Activated CD4-positive, CD25-positive, alpha-beta regulatory T cell treated with anti-CD3 and anti-CD28 coated beads, Interleukin-2, amount 50 U/mL, for 24 hours (primary cell): ENCODE measurements around the gene SAXO2.
"Not testable (repeated sequence)": the region's sequence is repeated elsewhere in the genome, so short reads cannot be mapped to it uniquely, and the experiment has no call there.

ENCODE experiments used
- ATAC-seq, 2 donors: fragments of 150-1000 bp; cut with Tn5 transposase; one replicate each; pipeline ENCODE4 v1.10.0; 2021; ENCODE audit warnings: mild to moderate bottlenecking in 1 of 2, moderate library complexity in 1 of 2

SAXO2 gene

DNA sequence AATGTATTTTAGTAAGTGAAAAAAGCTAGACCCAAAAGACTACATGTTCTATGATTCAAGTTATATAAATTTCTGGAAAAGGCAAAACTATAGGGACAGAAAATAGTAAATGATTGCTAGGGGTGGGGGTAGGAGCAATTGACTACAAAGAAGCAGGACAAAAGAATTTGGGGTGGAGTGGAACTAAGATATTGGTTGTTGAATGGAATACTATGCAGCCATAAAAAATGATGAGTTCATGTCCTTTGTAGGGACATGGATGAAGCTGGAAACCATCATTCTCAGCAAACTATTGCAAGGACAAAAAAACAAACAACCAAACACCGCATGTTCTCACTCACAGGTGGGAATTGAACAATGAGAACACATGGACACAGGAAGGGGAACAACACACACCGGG is 25.6 kb downstream of the SAXO2 start:
- ATAC-seq = not testable (repeated sequence)

DNA sequence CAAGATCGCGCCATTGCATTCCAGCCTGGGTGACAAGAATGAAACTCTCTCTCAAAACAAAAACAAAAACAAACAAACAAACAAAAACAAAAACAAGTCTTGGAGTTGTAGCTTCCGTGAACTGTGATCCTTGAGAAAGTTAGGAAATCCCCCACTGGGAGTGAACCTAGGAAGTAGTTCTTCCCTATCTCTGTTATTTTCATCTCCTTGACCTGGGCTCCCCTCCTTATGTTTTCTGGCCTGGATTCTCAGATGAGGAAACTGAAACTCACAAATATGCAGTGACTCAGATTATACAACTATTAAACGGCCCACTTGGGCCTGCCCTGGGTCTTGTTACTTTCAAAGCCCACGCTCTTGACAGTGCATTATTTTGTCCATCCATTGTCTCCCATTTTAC is 29.7 kb downstream of the SAXO2 start:
- ATAC-seq = no peak

DNA sequence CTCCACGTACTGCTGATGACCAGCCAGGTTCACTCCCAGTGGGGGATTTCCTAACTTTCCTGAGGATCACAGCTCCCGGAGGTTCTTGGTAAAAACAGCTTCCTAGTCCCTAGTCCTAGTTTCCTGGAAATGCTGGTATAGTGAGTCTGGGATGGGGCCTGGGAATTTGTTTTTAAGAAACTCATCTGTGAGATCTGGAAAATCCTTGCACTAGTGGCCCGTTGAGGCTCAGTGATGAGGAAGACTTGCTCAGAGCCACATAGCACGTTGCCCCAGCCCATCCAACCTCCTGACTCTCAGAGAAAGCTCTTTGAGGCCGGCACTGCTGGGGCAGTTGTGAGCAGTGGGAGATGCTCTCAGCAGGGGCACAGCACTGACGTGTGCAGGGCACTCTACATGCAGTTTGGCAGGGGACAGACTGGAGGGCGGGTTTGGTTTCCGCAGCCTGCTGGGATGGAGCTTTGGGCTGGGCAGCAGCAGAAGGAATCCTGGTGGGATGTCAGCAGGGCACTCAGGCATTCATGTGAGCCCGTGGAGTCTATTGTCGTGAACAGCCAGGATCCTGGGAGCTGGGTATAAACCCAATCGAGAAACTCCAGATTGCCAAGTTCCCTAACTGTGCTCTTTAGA is 31.6 kb downstream of the SAXO2 start:
- no peak for ATAC-seq

DNA sequence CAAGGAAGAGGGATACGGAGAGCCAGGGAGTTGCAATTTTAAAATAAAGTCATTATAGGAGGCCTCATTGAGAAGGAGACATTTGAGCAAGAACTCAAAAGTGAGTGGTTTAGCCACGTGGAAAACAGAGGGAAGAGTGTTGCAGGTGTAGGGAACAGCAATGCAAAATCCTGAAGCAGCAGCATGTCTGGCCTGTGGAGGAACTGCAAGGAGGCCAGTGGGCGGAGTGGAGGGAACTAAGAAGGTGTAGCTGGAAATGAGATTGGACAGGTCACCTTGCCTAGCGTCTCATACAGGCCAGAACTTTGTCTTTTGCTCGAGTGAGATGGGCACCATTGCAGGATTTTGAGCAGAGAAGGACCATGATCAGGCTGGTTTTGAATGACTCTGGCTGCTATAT is 34.9 kb downstream of the SAXO2 start:
- ATAC-seq = no peak

DNA sequence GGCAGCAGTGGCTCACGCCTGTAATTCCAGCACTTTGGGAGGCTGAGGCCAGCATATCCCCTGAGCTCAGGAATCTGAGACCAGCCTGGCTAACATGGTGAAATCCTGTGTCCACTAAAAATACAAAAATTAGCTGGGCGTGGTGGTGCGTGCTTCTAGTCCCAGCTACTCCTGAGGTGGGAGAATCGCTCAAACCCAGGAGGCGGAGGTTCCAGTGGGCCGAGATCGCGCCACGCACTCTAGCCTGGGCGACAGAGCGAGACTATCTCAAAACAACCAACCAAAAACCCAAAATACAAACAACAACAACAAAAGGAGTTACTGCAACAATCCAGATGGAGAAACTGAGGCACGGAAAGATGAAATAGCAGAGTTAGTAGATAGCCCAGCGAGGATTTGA is 35.4 kb downstream of the SAXO2 start:
- ATAC-seq = no peak

DNA sequence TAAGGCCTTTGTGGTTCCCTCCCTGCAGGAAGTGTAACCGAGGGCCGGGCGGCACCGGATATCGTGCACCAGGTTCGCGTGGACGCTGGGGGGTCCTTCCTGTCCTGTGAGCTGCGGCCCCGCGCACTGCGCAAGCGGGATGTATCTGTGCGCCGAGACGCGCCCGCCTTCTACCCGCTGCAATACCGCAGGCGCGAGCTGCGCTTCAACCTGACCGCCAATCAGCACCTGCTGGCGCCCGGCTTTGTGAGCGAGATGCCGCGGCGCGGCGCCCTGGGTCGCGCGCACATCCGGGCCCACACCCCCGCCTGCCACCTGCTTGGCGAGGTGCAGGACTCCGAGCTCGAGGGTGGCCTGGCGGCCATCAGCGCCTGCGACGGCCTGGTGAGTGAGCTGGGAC is 35.9 kb downstream of the SAXO2 start:
- peak; percentile 62 to 69 for ATAC-seq

DNA sequence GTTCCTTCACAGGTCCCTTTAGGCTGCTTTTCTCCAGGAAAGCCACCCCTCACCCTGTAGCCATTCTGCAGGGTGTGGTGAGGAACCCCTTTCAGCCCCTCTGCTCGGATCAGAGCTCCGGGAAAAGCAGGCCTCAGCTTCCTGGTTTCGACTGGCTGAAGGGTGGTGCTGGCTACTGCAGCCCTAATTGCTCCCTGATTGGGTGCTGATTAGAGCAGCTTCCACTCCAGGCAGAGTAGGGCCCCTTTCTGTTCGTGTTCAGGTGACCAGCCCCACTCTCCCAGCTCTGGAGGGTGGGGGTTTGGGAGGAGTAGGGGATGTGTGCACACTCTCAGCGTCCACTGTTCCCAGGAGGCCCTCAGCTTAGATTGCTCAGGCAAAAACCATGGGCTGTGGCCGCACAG is 36.9 kb downstream of the SAXO2 start:
- not testable (repeated sequence) for ATAC-seq

DNA sequence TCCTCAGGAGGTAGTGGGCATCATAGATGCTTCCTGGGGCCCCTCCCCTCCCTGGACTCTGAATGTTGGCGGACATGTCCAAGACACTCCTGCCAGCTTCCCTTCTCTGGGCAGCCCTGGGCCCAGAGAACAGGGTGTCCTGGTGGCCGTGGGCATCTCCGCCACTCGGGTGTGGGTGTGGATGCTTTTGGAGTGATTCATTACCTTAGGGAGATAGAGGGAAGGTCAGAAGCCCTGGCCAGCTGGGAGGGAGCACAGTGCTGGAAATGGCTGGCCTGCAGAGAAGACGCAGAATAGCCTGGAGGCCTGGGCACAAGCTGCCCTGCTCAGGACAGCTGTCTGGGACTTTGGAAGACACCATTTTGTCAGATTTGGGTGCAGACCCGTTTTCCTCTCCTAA is 37.7 kb downstream of the SAXO2 start:
- not testable (repeated sequence) for ATAC-seq

DNA sequence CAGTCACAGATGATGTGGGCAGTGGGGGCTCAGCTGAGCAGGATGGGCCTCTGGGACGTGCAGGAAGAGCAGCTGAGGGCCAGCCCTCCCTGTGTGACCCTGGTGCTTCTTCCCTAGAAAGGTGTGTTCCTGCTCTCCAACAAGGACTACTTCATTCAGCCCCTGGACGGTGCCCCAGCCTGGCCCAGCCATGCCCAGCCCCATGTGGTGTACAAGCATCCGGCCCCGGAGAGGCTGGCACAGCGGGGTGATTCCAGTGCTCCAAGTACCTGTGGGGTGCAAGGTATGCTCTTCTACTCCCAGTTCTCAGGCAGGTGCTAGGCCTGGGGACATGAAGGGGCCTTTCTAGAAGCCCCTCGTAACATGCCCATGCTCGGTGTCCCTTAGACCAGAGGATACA is 38.3 kb downstream of the SAXO2 start:
- ATAC-seq = no peak

DNA sequence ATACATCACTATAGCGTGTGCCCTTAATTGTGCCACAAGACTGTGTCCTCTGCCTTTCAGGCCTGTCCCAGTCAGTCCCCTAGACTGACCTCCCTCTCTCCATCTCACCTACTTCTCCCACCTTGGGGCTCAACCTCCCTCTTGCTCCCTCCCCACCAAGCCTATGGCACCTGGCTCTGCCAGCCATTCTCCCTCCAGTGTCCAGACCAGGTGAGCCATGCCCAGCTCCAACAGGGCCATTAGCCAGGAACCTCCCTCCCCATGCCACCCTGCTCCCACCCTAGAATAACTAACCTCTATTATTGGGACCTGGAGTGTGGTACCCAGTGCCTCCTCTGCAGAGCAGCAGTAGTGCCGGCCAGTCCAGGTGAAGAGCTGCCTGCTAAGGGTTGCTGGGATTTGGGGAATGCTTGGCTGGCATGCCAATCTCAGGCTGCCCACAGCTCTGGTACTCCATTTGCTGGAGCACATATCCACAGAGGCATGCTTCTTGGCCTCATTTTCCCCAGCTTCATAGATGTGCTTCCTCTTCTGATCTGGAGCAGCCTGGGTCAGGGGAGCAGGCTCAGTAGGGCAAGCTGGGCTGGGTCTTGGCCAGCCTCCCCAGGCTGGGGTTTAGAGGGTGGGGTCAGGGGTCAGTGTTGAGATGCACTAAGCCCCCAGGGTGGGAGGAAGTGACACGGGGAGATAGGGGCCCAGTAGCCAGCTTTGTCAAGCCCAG is 38.8 kb downstream of the SAXO2 start:
- no peak for ATAC-seq

DNA sequence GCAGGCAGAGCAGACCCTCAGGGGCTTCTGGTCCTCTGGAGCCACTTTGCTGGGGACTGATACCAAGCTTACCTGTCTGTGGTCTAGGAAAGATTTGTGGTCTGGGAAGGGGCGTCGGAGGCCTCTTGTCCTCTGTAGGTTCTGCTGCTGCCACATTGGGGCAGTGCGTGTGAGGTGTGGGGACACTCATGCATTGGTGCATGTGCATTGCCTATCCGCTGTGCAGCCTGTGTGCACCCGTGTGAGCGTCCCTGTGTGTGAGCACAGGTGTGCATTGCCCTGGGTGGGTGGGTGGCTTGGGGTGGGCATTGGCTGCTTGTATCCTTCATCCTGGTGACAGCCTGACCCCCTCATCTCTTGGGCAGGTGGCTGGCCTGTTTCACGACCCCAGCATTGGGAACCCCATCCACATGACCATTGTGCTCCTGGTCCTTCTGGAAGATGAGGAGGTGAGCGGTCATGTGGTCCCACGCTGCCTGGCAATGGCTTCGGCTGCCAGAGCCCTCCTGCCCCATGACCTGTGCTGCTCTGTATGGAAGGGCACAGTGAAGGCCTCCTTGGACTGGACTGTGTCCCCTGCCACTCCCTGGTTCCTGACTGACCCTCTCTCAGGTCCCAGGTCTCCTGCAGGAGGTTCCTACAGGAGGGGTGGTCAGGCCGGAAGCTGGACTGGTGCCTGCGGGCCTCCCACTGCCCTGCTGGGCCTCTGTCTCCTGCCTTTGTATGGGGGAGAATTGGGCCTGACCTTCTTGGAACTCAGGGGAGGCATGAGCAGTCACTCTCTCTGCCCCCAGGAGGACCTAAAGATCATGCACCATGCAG is 41.5 kb downstream of the SAXO2 start:
- no peak for ATAC-seq

DNA sequence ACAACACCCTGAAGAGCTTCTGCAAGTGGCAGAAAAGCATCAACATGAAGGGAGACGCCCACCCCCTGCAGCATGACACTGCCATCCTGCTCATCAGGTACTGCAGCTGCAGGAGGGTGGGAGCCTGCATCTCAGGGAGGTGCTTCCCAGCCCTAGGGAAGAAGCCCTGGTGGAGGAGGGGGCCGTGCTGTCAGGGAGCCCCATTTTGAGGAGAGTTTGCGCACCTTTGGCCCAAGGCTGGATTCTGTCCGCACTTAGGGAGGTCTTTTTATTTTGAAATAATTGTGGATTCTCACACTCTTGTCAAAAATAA is 42.1 kb downstream of the SAXO2 start:
- ATAC-seq = no peak

DNA sequence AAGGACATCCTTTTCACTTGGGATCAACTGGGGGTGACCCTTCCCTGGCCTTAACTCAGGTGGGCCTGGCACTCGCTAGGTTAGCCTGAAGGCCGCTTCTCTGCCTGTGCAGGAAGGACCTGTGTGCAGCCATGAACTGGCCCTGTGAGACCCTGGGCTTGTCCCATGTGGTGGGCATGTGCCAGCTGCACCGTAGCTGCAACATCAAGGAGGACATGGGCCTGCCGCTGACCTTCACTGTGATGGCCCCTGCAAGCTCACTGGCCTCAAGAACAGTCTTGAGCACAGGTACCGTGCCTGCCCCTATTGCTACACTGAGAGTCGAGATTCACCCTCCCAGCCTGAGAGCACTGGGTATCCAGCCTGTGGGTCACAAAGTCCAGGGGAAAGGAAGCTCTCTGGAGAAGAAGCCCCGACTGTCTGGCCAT is 43.0 kb downstream of the SAXO2 start:
- no peak for ATAC-seq

DNA sequence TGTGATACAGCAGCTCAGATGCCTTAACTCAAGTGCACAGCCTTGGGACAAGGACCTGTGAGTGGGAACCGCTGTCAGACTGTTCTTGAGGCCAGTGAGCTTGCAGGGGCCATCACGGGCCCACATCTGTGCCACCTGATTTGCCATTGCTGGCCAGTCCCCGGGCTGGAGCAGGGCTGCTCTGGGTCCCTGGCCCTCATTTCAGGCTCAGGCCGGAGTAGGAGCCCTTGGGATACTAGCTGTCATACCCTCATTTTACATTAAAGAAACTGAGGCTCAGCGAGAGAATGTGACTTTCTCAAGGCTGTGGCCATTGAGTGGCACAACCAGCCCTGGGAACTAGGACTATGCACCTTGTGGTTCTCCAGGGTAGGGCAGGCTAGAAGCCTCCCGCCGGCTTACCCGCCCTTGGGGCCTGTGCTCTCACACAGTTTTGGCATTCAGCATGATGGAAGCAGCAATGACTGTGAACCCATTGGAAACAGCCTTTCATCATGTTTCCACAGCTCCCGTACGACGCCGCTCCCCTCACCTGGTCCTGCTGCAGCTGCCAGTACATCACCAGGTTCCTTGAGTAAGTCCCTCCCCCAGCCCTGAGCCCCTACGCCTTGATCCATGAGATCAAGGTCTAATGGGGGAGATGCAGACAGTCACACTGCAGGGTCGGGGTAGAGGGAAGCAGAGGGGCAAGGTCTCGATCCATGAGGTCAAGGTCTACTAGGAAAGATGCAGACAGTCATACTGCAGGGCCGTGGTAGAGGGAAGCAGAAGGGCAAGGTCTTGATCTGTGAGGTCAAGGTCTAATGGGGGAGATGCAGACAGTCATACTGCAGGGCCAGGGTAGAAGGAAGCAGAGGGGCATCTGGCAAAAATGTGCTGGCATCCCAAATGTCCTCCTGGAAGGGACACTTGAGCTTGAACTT is 44.4 kb downstream of the SAXO2 start:
- no peak for ATAC-seq

DNA sequence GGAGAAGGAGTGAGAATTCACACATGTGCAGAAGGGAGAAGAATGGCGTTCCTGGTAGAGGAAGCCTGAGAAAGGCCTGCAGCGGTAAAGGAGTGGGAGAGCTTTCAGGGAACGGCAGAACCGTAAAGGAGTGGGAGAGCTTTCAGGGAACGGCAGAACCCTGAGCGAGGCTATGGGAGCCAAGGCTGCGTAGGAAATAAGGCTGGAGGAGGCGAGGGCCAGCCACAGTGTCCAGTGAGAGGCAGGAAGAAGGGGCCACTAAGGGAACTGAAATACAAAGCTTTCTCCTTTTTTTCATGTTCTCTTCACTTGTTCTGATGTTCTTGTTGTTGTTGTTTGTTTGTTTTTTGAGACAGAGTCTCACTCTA is 45.1 kb downstream of the SAXO2 start:
- ATAC-seq = no peak

DNA sequence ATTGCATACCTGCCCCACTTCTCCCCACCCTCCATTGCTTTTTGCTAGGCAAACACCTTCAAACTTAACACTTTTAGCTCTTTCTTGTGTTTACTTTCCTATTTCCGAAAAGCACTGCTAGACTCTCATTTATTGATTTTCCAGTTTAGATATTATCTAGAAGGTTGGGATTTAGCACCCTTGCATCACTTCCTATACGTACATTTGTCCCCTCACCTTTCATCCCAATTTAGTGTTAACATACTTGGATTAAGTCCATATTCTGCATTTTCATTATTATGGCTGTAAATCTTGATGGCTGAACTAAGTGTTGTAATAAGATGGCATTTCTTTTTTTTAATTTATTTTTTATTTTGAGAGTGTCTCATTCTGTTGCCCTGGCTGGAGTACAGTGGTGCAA is 47.2 kb downstream of the SAXO2 start:
- ATAC-seq = no peak

DNA sequence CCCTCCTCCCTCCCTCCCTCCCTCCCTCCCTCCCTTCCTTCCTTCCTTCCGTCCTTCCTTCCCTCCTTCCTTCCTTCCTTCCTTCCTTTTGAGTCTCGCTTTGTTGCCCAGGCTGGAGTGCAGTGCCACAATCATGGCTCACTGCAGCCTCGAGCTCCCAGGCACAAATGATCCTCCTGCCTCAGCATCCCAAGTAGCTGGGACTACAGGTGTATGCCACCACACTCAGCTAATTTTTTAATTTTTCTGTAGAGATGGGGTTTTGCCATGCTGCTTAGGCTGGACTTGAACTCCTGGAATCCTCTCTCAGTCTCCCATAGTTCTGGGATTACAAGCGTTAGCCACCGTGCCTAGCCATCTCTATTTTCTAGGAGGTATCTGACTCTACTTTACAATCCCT is 48.7 kb downstream of the SAXO2 start:
- not testable (repeated sequence) for ATAC-seq

DNA sequence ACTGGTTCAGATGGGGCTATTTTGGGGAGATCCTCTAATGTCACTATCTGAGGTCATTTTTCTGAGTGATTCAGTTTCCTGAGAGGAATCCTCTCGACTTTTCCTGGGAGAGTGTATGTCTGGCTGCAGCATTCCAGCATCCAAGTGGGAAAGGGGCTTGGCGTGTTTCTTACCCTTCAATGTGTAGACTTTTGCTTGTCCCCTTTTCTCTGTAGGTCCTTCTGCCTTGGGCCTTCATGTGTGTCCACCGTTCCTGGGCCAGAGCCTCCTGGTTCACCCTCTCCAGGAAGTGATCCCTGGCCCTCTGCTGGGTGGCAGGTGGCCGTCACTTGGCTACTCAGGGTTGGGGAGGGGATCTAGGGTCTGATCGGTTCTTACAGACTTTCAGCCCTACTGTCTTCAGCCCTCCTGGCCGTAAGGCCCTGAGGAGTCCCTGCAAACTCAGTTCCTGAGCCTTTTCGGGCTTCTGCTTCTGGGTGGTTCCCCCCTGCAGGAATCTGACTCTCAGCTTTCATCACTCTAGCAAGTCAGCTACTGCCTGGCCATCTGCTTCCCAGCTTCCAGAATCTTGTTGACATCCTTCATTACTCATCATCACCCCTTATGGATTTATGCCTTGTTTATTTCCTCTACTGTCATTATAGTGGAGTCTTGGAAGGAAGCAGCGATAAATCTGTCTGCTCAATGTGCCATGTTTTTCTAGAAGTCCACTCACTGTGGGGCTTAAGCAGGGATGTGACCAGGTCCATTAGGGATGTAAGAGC is 50.1 kb downstream of the SAXO2 start:
- no peak for ATAC-seq

DNA sequence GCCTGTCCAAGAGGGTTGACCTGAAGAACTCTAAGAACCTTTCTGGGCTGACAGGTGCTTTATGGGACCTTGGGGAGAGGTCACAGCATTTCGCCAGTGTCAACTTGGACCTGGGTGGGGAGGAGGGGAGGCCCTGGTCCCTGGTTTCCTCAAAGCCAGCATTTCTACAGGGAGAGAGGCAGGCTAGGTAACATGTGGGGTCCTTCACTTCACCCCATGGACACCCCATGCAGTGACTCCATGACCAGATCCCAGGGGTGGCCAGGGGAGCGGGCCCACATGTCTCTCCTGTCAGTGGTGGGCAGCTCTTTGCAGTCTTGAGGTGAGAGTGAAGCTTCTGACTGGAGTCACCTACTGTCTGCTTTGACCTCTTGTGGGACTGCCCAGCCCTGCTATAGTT is 50.8 kb downstream of the SAXO2 start:
- ATAC-seq = no peak

DNA sequence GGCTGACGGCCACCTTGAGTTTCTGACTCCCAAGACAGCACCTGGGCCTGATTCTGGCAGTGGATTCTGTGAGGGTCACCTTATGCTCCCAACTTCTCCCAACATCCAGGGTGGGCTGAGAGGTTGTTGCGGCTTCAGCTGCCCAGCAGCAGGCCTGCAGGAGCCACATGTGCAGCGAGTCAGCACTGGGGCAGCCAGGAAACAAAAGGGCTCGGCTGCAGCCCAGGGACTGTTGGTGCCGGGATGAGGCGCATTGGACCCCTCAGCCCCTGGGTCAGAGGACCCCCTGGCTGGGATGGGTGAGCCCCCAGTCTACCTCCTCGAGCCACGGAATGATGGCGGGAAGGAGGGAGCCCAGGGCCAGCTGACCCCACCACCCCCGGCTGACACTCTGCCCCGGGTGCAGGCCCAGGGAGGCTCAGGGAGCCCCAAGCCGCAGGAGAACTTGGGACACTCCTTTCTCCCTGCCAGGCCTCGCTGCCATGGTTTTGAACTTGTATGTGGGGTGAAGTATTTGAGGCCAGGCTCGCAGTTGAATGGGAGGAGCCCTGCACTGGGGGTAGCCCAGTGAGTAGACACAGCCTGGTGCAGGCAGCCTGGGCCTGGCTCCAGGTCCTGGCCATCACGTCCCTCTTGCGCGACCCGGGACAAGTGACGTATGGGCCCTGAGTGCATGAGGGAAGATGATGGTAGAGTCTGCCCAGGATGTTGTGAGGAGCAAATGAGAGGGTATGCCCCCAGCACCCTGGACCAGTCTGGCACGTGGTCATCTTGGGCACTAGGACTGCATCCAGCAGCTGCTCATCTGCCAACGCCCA is 51.5 kb downstream of the SAXO2 start:
- ATAC-seq = not testable (repeated sequence)
